Measurements from ENCODE around the gene MBOAT1. TPM values are rescaled to one million over a fixed set of nuclear protein-coding genes. Genes with fewer than 3 reads are reported as not detected.

MBOAT1 gene
- total RNA-seq = 10.0 and 35.2 TPM in 2 replicates

GRCh38 chr6:20212392-20213111 lies at the start of gene MBOAT1:
MBOAT1 (minus strand) TSS chr6:20212469; CDS start chr6:20212234, 235 bp downstream.

Other genes with a start within 250 kb of the MBOAT1 start
- gene E2F3, start 189.4 kb upstream of the MBOAT1 start, total RNA-seq = 4.4 and 10.2 TPM in 2 replicates